SK-N-SH treated with all-trans-retinoic acid at 6 μM for 48 hours (cell line): ENCODE data around the gene RELT.

Experiments
- BACH2 ChIP-seq: fragments of 250-450 bp; sonication (Bioruptor Pico); IDR thresholded peaks from 2 replicates; pipeline ENCODE4 v1.9.0; 2021; ENCODE audit warnings: mild to moderate bottlenecking, borderline replicate concordance
- CSDC2 ChIP-seq: fragments of 250-450 bp; sonication (Bioruptor Pico); IDR thresholded peaks from 2 replicates; pipeline ENCODE4 v1.5.0; 2020; ENCODE audit warnings: mild to moderate bottlenecking, moderate library complexity
- ISL1 ChIP-seq: fragments of 250-450 bp; sonication (Bioruptor Pico); IDR thresholded peaks from 2 replicates; pipeline ENCODE4 v2.1.2; 2022; ENCODE audit warnings: mild to moderate bottlenecking, moderate library complexity
- OSR1 ChIP-seq: fragments of 250-450 bp; sonication (Bioruptor Pico); IDR thresholded peaks from 2 replicates; pipeline ENCODE4 v1.8.0; 2022; ENCODE audit warnings: moderate library complexity, mild to moderate bottlenecking, inconsistent platforms
- RARB ChIP-seq: fragments of 250-450 bp; sonication (Bioruptor Pico); IDR thresholded peaks from 2 replicates; pipeline ENCODE4 v1.8.0; 2021; ENCODE audit warnings: mild to moderate bottlenecking, moderate library complexity
- TOX ChIP-seq: fragments of 250-450 bp; sonication (Bioruptor Pico); IDR thresholded peaks from 2 replicates; pipeline ENCODE4 v1.8.0; 2021; ENCODE audit warnings: mild to moderate bottlenecking, moderate library complexity, borderline replicate concordance
- ZC3H10 ChIP-seq: fragments of 250-450 bp; sonication (Bioruptor Pico); IDR thresholded peaks from 2 replicates; pipeline ENCODE4 v1.5.1; 2021; ENCODE audit warnings: mild to moderate bottlenecking, moderate library complexity
- ZFP3 ChIP-seq: fragments of 250-450 bp; sonication (Bioruptor Pico); IDR thresholded peaks from 2 replicates; pipeline ENCODE4 v1.5.0; 2020; ENCODE audit warnings: mild to moderate bottlenecking, moderate library complexity
- ZFP30 ChIP-seq: fragments of 450-650 bp; formaldehyde crosslinking; IDR thresholded peaks from 2 replicates; pipeline ENCODE4 v1.5.0; 2022; ENCODE audit warnings: mild to moderate bottlenecking, moderate library complexity
- TF ChIP-seq, protein P1 (sequence below): fragments of 250-450 bp; sonication (Bioruptor Pico); IDR thresholded peaks from 2 replicates; pipeline ENCODE4 v1.5.0; 2020; ENCODE audit warnings: mild to moderate bottlenecking, moderate library complexity

DNA sequence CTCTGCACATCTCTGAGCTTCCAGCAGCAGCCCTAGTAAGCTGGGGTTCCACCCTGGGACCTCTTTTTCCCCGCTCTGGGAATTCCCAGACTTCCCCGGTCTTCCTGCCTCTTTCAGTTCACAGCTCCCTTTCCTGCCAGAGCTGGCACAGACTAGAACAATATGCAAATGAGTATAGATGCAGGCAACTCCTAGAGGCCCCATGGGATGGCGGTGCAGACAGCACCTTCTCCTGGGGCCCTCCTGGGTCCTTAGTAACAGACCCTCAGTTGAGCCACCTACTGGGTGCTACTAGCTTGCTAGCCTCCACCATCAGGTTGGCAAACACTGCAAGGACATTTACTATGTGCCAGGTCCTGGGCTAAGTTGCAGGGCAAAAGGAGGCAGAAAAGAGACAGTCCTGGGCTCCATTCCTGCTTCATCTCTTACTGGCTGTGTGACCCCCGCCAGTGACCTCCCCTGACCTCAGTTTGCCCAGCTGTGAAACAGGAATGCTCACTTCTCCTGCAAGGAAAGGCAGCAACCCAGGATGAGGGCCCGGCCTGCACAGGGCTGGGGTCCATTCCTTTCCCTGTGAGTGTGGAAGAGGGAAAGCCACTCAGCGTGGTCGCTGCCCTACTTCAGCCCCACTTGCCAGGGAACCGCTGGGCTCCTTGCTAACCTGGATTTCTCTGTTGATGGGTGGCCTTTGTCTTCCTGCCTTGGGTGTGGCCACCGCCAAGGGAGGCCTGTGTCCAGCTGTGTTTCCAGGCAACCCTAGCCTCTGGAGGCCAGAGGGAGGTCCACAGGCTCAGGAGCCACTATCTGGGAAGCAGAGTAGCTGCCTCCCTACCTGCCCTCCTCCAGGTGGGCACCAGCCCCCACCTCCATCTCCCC, 7.3 kb downstream of the RELT start:
- no peak for TF ChIP-seq CSDC2 (CRISPR knock-in tag)
- TF ChIP-seq OSR1 (CRISPR knock-in tag): no peak
- TF ChIP-seq BACH2 (CRISPR knock-in tag): no peak
- TF ChIP-seq TOX (CRISPR knock-in tag): no peak
- TF ChIP-seq ZFP3 (CRISPR knock-in tag): no peak
- no peak for TF ChIP-seq RARB (CRISPR knock-in tag)
- no peak for TF ChIP-seq ISL1 (CRISPR knock-in tag)
- TF ChIP-seq ZC3H10 (CRISPR knock-in tag): no peak
- TF ChIP-seq ZFP30 (CRISPR knock-in tag): no peak
- TF ChIP-seq, protein P1, sequence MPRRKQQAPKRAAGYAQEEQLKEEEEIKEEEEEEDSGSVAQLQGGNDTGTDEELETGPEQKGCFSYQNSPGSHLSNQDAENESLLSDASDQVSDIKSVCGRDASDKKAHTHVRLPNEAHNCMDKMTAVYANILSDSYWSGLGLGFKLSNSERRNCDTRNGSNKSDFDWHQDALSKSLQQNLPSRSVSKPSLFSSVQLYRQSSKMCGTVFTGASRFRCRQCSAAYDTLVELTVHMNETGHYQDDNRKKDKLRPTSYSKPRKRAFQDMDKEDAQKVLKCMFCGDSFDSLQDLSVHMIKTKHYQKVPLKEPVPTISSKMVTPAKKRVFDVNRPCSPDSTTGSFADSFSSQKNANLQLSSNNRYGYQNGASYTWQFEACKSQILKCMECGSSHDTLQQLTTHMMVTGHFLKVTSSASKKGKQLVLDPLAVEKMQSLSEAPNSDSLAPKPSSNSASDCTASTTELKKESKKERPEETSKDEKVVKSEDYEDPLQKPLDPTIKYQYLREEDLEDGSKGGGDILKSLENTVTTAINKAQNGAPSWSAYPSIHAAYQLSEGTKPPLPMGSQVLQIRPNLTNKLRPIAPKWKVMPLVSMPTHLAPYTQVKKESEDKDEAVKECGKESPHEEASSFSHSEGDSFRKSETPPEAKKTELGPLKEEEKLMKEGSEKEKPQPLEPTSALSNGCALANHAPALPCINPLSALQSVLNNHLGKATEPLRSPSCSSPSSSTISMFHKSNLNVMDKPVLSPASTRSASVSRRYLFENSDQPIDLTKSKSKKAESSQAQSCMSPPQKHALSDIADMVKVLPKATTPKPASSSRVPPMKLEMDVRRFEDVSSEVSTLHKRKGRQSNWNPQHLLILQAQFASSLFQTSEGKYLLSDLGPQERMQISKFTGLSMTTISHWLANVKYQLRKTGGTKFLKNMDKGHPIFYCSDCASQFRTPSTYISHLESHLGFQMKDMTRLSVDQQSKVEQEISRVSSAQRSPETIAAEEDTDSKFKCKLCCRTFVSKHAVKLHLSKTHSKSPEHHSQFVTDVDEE: no peak
